PFSK-1 (cell line): ENCODE results near the gene GRIP1.

ENCODE experiments used
- FOXP2 ChIP-seq: optimal IDR thresholded peaks from 2 replicates; pipeline ENCODE3; 2011; ENCODE audit warnings: borderline replicate concordance, control low read depth, inconsistent platforms; ENCODE audit not compliant: insufficient read depth; ENCODE audit errors: extremely low read length, extremely low read depth
- POLR2AphosphoS5 ChIP-seq: IDR thresholded peaks from 2 replicates; pipeline ENCODE4 v1.6.1; 2012; ENCODE audit warnings: low read depth, mild to moderate bottlenecking, control low read depth, low read length, moderate library complexity

DNA sequence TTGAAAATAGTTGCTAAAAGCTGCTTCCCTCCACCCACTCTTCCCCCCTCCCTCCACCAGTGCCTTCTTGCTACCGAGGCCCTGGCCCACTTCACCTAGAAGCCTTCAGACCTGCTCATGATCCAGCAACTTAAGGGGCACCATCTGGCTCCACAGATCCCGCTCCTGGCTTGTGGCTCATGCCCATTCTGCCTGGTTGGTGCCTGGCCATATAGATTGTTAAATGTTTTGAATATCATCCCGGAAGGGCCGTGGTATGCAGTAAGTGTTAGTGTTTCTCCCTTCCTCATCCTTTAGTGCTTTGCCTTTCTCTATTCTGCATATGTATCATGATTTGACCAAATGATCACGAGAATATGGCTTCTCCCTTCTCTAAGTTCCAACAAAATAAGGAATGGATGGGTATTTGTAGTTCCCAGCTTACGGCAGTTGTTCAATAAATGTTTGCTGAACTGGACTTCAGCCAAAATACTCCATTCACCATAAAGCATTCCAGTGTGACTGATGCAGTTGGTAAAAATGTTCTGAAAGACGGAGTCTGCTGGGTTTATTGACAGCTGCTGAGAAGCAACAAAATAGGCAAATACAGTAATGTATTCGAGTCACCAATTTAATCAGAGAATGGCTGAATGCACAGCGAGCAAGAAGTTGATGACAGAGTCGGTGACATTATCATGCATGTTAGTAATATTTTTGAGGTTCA is 30.7 kb downstream of the GRIP1 start:
- no peak for TF ChIP-seq POLR2AphosphoS5
- no peak for TF ChIP-seq FOXP2
